Keratinocyte (primary cell): ENCODE data around the gene KRTAP4-16.

ENCODE experiments used
- CTCF ChIP-seq, 3 experiments: IDR thresholded peaks in 1 of 3; conservative IDR thresholded peaks in 1 of 3; optimal IDR thresholded peaks in 1 of 3; 2 replicates in 2 of 3; 3 replicates in 1 of 3; pipeline versions ENCODE3 to v1.5.1; 2011; ENCODE audit warnings: low read length in 3 of 3, mild to moderate bottlenecking in 3 of 3, moderate library complexity in 2 of 3, control low read depth in 1 of 3, inconsistent platforms in 1 of 3; ENCODE audit not compliant: insufficient read depth in 2 of 3; ENCODE audit errors: extremely low read depth in 1 of 3
- EZH2 ChIP-seq: IDR thresholded peaks from one replicate; pipeline ENCODE4 v1.6.1; 2012; ENCODE audit warnings: inconsistent platforms, mild to moderate bottlenecking, low read length, moderate library complexity

GRCh38 chr17:41126412-41126811, 24.4 kb upstream of the KRTAP4-16 start:
- no peak for TF ChIP-seq CTCF (optimal IDR thresholded peaks at IDR 0.05 in 1 of 3, IDR thresholded peaks at IDR 0.05 in 1 of 3, conservative IDR thresholded peaks at IDR 0.05 in 1 of 3; ENCODE audit: extremely low read depth in 1 of 3, insufficient read depth in 2 of 3, low read length in 3 of 3)
- no peak for TF ChIP-seq EZH2
